ENCODE results near the gene ZNF91. TPM values are rescaled to one million over a fixed set of nuclear protein-coding genes. Genes with fewer than 3 reads are reported as not detected.
"Not testable (repeated sequence)": the region's sequence is repeated elsewhere in the genome, so short reads cannot be mapped to it uniquely, and the experiment has no call there.

Gene ZNF91
- polyA plus RNA-seq, 4 donors = 45.8 to 72.4 (median 61.6) TPM

GRCh38 chr19:23321403-23321802, 73.9 kb downstream of the ZNF91 start:
- DNase-seq (ENCODE audit: low read depth in 4 of 4, low spot score in 2 of 4) = not testable (repeated sequence)

- not testable (repeated sequence) for DNase-seq (ENCODE audit: low read depth in 4 of 4, low spot score in 2 of 4)
Observed at GRCh38 chr19:23319571-23319970, 75.7 kb downstream of the ZNF91 start.

GRCh38 chr19:23318941-23319340, 76.3 kb downstream of the ZNF91 start:
- DNase-seq (ENCODE audit: low read depth in 4 of 4, low spot score in 2 of 4) = not testable (repeated sequence)

GRCh38 chr19:23318143-23318542, 77.1 kb downstream of the ZNF91 start:
- no peak for DNase-seq (ENCODE audit: low read depth in 4 of 4, low spot score in 2 of 4)

- no peak for DNase-seq (ENCODE audit: low read depth in 4 of 4, low spot score in 2 of 4)
Observed at GRCh38 chr19:23315286-23315685, 80.0 kb downstream of the ZNF91 start.

GRCh38 chr19:23314505-23315251, 80.6 kb downstream of the ZNF91 start:
- DNase-seq (ENCODE audit: low read depth in 4 of 4, low spot score in 2 of 4) = no peak

GRCh38 chr19:23313196-23313595, 82.1 kb downstream of the ZNF91 start:
- no peak for DNase-seq (ENCODE audit: low read depth in 4 of 4, low spot score in 2 of 4)

- no peak for DNase-seq (ENCODE audit: low read depth in 4 of 4, low spot score in 2 of 4)
Observed at GRCh38 chr19:23312515-23312914, 82.8 kb downstream of the ZNF91 start.

- DNase-seq (ENCODE audit: low read depth in 4 of 4, low spot score in 2 of 4) = no peak
Observed at GRCh38 chr19:23311551-23311950, 83.7 kb downstream of the ZNF91 start.

GRCh38 chr19:23310729-23311211, 84.5 kb downstream of the ZNF91 start:
- DNase-seq (ENCODE audit: low read depth in 4 of 4, low spot score in 2 of 4) = no peak

GRCh38 chr19:23309926-23310325, 85.3 kb downstream of the ZNF91 start:
- DNase-seq (ENCODE audit: low read depth in 4 of 4, low spot score in 2 of 4) = no peak

GRCh38 chr19:23305555-23305954, 89.7 kb downstream of the ZNF91 start:
- DNase-seq (ENCODE audit: low read depth in 4 of 4, low spot score in 2 of 4) = no peak

GRCh38 chr19:23304238-23304637, 91.0 kb downstream of the ZNF91 start:
- DNase-seq (ENCODE audit: low read depth in 4 of 4, low spot score in 2 of 4) = no peak

GRCh38 chr19:23294141-23294540, 101.1 kb downstream of the ZNF91 start:
- DNase-seq (ENCODE audit: low read depth in 4 of 4, low spot score in 2 of 4) = no peak

GRCh38 chr19:23289966-23290365, 105.3 kb downstream of the ZNF91 start:
- not testable (repeated sequence) for DNase-seq (ENCODE audit: low read depth in 4 of 4, low spot score in 2 of 4)

Other genes with a start within 250 kb of the ZNF91 start
- gene ZNF724, start 145.1 kb downstream of the ZNF91 start, polyA plus RNA-seq (ENCODE audit: insufficient read length in 4 of 4) = 1 to 10 TPM; 4.0 to 6.1 (median 5.6) TPM

Measured in left renal cortex interstitium (tissue), 4 donors.